GM23248 (cell line): ENCODE data around the gene SNX9. TPM values are rescaled to one million over a fixed set of nuclear protein-coding genes. Genes with fewer than 3 reads are reported as not detected.
"Not testable (repeated sequence)": the region's sequence is repeated elsewhere in the genome, so short reads cannot be mapped to it uniquely, and the experiment has no call there.

Experiments
- DNase-seq: peaks from one replicate; pipeline ENCODE4 v3.0.0-alpha.2; 2015
- H2AFZ ChIP-seq: fragments of 200-600 bp; sonication (generic); 2 replicates; pipeline ENCODE4 v1.6.1; 2016; ENCODE audit warnings: antibody characterized with exemption
- H3F3A ChIP-seq: fragments of 200-600 bp; sonication (generic); 2 replicates; pipeline ENCODE4 v1.6.1; 2016; ENCODE audit warnings: mild to moderate bottlenecking, antibody characterized with exemption, mixed run types; ENCODE audit not compliant: insufficient read depth
- H3K27ac ChIP-seq: fragments of 200-600 bp; sonication (generic); 2 replicates; pipeline ENCODE4 v1.5.1; 2016; ENCODE audit warnings: mild to moderate bottlenecking
- H3K27me3 ChIP-seq: fragments of 200-600 bp; sonication (generic); replicated peaks from 2 replicates; pipeline ENCODE4 v1.6.1; 2016; ENCODE audit warnings: mild to moderate bottlenecking; ENCODE audit not compliant: insufficient read depth
- H3K36me3 ChIP-seq: fragments of 200-600 bp; sonication (generic); 2 replicates; pipeline ENCODE4 v1.6.1; 2016; ENCODE audit warnings: low read depth, mild to moderate bottlenecking
- H3K4me1 ChIP-seq: fragments of 200-600 bp; sonication (generic); 2 replicates; pipeline ENCODE4 v1.6.1; 2016; ENCODE audit warnings: mild to moderate bottlenecking; ENCODE audit not compliant: insufficient read depth
- H3K4me2 ChIP-seq: fragments of 200-600 bp; sonication (generic); one replicate; pipeline ENCODE4 v1.6.1; 2016; ENCODE audit warnings: mild to moderate bottlenecking; ENCODE audit not compliant: unreplicated experiment
- H3K4me3 ChIP-seq: fragments of 200-600 bp; sonication (generic); 2 replicates; pipeline ENCODE4 v1.5.1; 2016; ENCODE audit warnings: mild to moderate bottlenecking
- H3K79me2 ChIP-seq: fragments of 200-600 bp; sonication (generic); 2 replicates; pipeline ENCODE4 v1.6.1; 2016; ENCODE audit warnings: mild to moderate bottlenecking; ENCODE audit not compliant: insufficient read depth
- H3K9ac ChIP-seq: fragments of 200-600 bp; sonication (generic); 2 replicates; pipeline ENCODE4 v1.6.1; 2016; ENCODE audit warnings: mild to moderate bottlenecking
- H3K9me2 ChIP-seq: fragments of 200-600 bp; sonication (generic); 2 replicates; pipeline ENCODE4 v1.6.1; 2016; ENCODE audit warnings: mixed run types, mild to moderate bottlenecking, moderate library complexity; ENCODE audit not compliant: insufficient read depth
- H3K9me3 ChIP-seq: fragments of 200-600 bp; sonication (generic); one replicate; pipeline ENCODE4 v1.6.1; 2017; ENCODE audit warnings: low read depth
- H4K20me1 ChIP-seq: fragments of 200-600 bp; sonication (generic); 2 replicates; pipeline ENCODE4 v1.6.0; 2016; ENCODE audit not compliant: insufficient read depth
- EZH2 ChIP-seq: fragments of 200-600 bp; sonication (generic); IDR thresholded peaks from 2 replicates; pipeline ENCODE4 v1.6.1; 2018; ENCODE audit warnings: antibody characterized with exemption, mild to moderate bottlenecking; ENCODE audit not compliant: insufficient read depth, poor library complexity, severe bottlenecking
- EZH2phosphoT487 ChIP-seq: fragments of 200-600 bp; sonication (generic); IDR thresholded peaks from 2 replicates; pipeline ENCODE4 v1.6.1; 2018; ENCODE audit warnings: antibody characterized with exemption, moderate library complexity, mild to moderate bottlenecking, low read depth; ENCODE audit not compliant: insufficient read depth
- WGBS, 2 experiments: methylation state at CpG; one replicate each; pipeline ENCODE4 v1.1.6; 2015 to 2017; ENCODE audit warnings: low lambda C conversion rate in 2 of 2, low coverage in 1 of 2; ENCODE audit errors: missing lambda C conversion rate in 2 of 2; 5-methylcytosine and 5-hydroxymethylcytosine counted together
- in situ Hi-C: fragments of 300-500 bp; cut with MboI; formaldehyde crosslinking; loops from 2 replicates; pipeline ENCODE4 v1.15.0; 2020
- polyA plus RNA-seq: library from polyadenylated mRNA; unstranded; fragments of >200 nt; fragmentation: Nextera tagmentation; extraction: Ambion mirVana; gene quantifications from 2 replicates; pipeline ENCODE4 v1.2.1, GENCODE V29; 2016
- total RNA-seq: library from RNA; depleted of rRNA; stranded (reverse); fragments of >200 nt; shearing (Covaris generic); gene quantifications from 2 replicates; pipeline ENCODE4 v1.2.3, GENCODE V29; 2014

Gene SNX9
- total and polyA plus RNA-seq, 2 experiments from 2014 or later, result 80.4 to 89.6 TPM

DNA sequence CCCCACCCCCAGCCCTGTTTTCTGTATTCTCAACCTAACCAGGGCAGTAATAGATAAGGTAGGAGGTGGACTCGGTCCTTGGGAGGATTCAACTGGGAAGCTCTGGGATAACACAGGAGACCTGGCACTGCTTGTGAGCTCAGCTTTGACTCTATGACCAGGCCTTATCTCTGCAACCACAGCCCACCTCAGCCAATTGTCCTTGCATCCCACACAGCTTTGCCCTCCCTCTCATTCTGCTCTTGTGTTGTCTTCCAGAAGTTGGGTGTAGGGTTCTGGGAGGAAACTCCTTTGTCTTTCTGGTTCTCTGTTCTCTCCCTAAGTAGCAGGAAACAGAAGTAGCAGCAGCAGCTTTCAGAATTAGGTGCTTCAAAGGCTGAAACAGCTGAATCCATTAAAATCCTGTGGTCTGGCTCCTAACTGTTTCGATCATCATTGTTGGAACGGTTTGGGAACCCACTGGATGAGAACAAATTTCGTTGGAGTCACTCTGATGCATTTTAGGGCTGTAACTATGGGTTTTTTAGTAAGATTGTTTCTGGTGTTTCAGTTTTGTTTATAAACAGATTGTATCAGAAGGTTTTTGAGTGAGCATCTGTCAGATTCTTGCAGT, 32.4 kb upstream of the SNX9 start:
- H3K27ac ChIP-seq, result no peak overlapping the region
- in situ Hi-C loops, result no loop called here
- DNase-seq, result peak; percentile 39
- no peaks in the 10 kb centered on the region for H3K27me3 ChIP-seq
- H4K20me1 ChIP-seq, result no peaks in the 10 kb centered on the region
- WGBS, 2 experiments, result 29 to 31% methylated on average over 4 of the region's 4 CpGs
- H3K9me2 ChIP-seq, result no peaks in the 10 kb centered on the region
- H3F3A ChIP-seq, result no peaks in the 10 kb centered on the region
- no peak overlapping the region for H3K4me2 ChIP-seq
- no peak overlapping the region for H3K9ac ChIP-seq
- no peaks in the 10 kb centered on the region for H3K4me1 ChIP-seq
- no peak overlapping the region for H3K4me3 ChIP-seq
- H3K36me3 ChIP-seq, result no peaks in the 10 kb centered on the region
- TF ChIP-seq EZH2 (no peak), EZH2phosphoT487 (no peak)
- H3K9me3 ChIP-seq, result no peaks in the 10 kb centered on the region
- H3K79me2 ChIP-seq, result no peaks in the 10 kb centered on the region
- peak overlapping the region; percentile 62 for H2AFZ ChIP-seq

DNA sequence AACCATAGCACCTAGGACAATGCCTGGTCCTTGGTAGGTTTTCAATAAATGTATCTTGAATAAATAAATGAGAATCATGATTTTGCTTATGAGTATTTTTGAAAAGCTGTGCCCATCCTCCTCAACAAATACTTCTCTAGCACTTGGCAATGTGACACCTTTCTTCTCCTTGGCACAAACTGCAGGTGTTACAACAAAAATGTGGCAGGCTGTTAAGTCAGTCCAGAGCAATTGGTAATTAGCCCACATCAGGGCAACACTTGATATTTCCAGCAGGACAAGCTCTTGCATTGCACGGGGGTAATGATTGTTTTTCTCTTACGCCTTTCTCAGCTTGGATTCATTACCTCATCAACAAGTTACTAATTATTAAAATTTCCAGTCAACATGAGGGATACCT, 31.6 kb upstream of the SNX9 start:
- no peak for DNase-seq
- Histone ChIP-seq H3K27ac (no peak overlapping the region), H4K20me1 (no peaks in the 10 kb centered on the region), H2AFZ (0 out of 2 replicates have a peak overlapping the region, but pooled peaks have one; percentile 62), H3K79me2 (no peaks in the 10 kb centered on the region), H3K9me3 (no peaks in the 10 kb centered on the region), H3K27me3 (no peaks in the 10 kb centered on the region), H3K4me1 (no peaks in the 10 kb centered on the region), H3K4me2 (no peak overlapping the region), H3F3A (no peaks in the 10 kb centered on the region), H3K9ac (no peak overlapping the region), H3K4me3 (no peak overlapping the region), H3K36me3 (no peaks in the 10 kb centered on the region), H3K9me2 (no peaks in the 10 kb centered on the region)
- in situ Hi-C loops, result no loop called here
- TF ChIP-seq EZH2phosphoT487 (no peak), EZH2 (no peak)
- WGBS, 2 experiments, result 63 to 65% methylated on average over 2 of the region's 2 CpGs

DNA sequence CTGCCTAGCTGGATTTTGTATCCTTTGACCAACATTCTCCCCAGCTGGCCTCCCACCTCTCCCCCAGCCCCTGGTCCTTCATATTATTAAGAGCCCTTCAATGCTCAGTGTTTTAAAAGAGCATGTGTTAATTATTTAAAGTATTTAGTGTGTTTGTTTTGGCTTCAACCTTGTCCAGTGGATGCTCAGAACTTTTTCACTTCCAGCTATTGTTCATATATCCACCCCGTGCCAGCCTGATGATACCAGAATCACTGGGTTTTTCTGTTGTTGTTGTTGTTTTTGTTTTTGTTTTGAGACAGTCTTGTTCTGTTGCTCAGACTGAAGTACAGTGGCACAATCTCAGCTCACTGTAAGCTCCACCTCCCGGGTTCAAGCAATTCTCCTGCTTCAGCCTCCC, 30.4 kb upstream of the SNX9 start:
- 69 to 73% methylated on average over 2 of the region's 2 CpGs for WGBS, 2 experiments
- H3K79me2 ChIP-seq, result no peaks in the 10 kb centered on the region

DNA sequence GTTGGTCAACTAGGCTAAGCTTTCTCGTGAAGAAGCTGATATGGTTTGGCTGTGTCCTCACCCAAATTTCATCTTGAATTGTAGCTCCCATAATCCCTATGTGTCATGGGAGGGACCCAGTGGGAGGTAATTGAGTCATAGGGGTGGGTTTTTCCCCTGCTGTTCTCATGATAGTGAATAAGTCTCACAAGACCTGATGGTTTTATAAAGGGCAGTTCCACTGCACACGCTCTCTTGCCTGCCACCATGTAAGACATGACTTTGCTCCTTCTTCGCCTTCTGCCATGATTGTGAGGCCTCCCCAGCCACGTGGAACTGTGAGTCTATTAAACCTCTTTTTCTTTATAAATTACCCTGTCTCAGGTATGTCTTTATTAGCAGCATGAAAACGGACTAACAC, 29.0 kb upstream of the SNX9 start:
- H2AFZ ChIP-seq, H3K4me3 ChIP-seq, H3K9me3 ChIP-seq, H3K27me3 ChIP-seq, H3K4me1 ChIP-seq, H3K36me3 ChIP-seq, H3F3A ChIP-seq, H3K9ac ChIP-seq, H4K20me1 ChIP-seq, DNase-seq, H3K27ac ChIP-seq, in situ Hi-C loops, H3K4me2 ChIP-seq, H3K9me2 ChIP-seq, H3K79me2 ChIP-seq: not testable (repeated sequence)
- 71 to 77% methylated on average over 5 of the region's 5 CpGs for whole genome bisulfite sequencing, 2 experiments

More for the DNA sequence above, 30.4 kb upstream of the SNX9 start:
- H3F3A ChIP-seq, result no peaks in the 10 kb centered on the region
- no peak overlapping the region for H3K9ac ChIP-seq
- no peaks in the 10 kb centered on the region for H3K4me1 ChIP-seq
- H3K9me2 ChIP-seq, result no peaks in the 10 kb centered on the region
- H4K20me1 ChIP-seq, result no peaks in the 10 kb centered on the region
- no peak overlapping the region for H3K27ac ChIP-seq
- DNase-seq, result no peak
- H3K27me3 ChIP-seq, result no peaks in the 10 kb centered on the region
- no peaks in the 10 kb centered on the region for H3K36me3 ChIP-seq
- no peak overlapping the region for H2AFZ ChIP-seq
- H3K4me3 ChIP-seq, result no peak overlapping the region
- no peak overlapping the region for H3K4me2 ChIP-seq
- TF ChIP-seq EZH2phosphoT487 (no peak), EZH2 (no peak)
- in situ Hi-C loops, result no loop called here
- H3K9me3 ChIP-seq, result no peaks in the 10 kb centered on the region

DNA sequence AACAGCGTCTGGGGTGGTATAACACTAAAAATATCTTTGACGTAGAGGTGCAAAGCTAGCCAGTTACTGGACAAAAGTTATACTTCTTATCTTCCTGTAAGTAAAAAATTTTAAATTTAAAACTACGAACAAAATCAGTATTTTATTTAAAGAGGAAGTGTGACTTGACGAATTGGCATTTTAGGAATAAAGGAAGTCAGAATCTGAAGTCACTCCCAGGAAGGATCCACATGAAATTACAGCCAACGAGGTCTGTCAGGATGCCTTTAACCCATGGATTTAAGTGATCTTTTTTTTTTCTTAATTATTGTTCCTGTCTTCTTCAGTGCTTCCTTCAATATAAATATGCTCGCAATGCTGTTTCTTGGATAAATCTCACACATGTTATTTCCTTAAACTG, 27.2 kb upstream of the SNX9 start:
- Histone ChIP-seq H3K27me3 (no peaks in the 10 kb centered on the region), H3K9ac (no peak overlapping the region), H3K9me3 (no peaks in the 10 kb centered on the region), H3K36me3 (no peaks in the 10 kb centered on the region), H3K9me2 (no peaks in the 10 kb centered on the region), H3K79me2 (no peaks in the 10 kb centered on the region), H2AFZ (no peak overlapping the region), H3K4me2 (no peak overlapping the region), H3K4me1 (peaks cover 6% of the 10 kb centered on the region; the same call in 1 of the 2 replicates), H3K4me3 (no peak overlapping the region), H3K27ac (no peak overlapping the region), H3F3A (no peaks in the 10 kb centered on the region), H4K20me1 (no peaks in the 10 kb centered on the region)
- 81 to 82% methylated on average over 6 of the region's 6 CpGs for WGBS, 2 experiments
- DNase-seq, result no peak
- in situ Hi-C loops, result no loop called here
- TF ChIP-seq EZH2 (no peak), EZH2phosphoT487 (no peak)
